Measurements from ENCODE around the gene PRCD.

- TF ChIP-seq POLR2AphosphoS5 (IDR thresholded peaks at IDR 0.05; ENCODE audit: low read depth, low read length) (no peak), POLR2A (IDR thresholded peaks at IDR 0.05; ENCODE audit: low read depth, low read length) (no peak)
Observed at GRCh38 chr17:76570457-76570856, 30.6 kb downstream of the PRCD start.

All from GM12892 (cell line).